HG03135 (cell line): ENCODE results near the gene PEX11A.
"Not testable (repeated sequence)": the region's sequence is repeated elsewhere in the genome, so short reads cannot be mapped to it uniquely, and the experiment has no call there.

Experiments used
- ATAC-seq: cut with Tn5 transposase; IDR thresholded peaks from one replicate; pipeline ENCODE4 v1.9.1; 2021; ENCODE audit warnings: mild to moderate bottlenecking, moderate library complexity; ENCODE audit not compliant: unreplicated experiment

The PEX11A gene, protein sequence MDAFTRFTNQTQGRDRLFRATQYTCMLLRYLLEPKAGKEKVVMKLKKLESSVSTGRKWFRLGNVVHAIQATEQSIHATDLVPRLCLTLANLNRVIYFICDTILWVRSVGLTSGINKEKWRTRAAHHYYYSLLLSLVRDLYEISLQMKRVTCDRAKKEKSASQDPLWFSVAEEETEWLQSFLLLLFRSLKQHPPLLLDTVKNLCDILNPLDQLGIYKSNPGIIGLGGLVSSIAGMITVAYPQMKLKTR

DNA sequence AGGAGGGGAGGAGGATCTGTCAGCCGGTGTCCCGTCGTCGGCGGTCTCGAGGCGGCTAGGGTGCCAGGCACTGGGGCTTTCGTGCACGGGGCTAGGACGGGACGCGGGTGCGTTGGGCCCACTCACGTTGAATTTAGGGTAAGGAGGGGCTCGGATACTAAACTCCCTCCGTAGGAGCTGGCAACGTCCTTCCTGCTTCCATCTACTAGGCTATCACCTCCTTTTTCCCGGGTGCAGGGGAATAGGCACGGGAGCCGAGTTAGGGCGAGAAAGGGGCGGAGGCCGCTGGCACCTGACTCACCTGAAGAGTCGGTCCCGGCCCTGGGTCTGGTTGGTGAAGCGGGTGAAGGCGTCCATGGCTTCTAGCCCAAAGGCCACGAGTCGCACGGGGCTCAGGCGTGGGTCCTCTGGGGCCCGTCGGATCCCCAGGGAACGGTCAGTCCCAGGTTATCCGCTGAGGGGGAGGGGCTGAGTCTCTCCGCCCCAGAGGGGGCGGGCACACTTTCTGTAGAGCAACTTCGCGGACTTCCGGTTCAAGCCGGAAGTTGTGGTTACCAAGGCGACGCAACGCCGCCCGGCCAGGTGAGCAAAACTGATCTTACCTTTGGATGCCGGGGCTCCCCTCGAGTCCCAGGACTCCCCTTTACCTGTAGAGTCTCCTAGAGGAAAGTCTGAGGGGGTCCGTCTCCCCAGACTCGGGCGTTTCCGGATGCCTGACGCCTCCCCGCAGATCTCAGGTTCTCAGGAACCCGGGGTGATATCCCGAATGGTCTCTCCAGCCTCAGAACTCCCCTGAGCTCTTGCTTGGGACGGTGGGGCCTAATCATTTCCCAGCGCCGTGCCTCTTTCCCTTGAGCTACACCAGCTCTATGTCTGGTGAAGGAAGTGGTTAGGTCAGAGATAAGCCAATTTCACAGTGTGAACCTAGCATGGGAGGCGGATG lies at the start of gene PEX11A, which contains the start of gene WDR93:
Gene PEX11A (minus strand): TSS at position 479 of the 943 bp plus-strand sequence. CDS start 122 bp downstream, at position 357.
Gene WDR93 (plus strand): TSS at position 536 of the 943 bp plus-strand sequence. CDS start 10,936 bp downstream, outside the sequence.
- ATAC-seq, result peak; percentile 94

GRCh38 chr15:89740137-89740536 lies 49.6 kb upstream of the PEX11A start:
- no peak for ATAC-seq

DNA sequence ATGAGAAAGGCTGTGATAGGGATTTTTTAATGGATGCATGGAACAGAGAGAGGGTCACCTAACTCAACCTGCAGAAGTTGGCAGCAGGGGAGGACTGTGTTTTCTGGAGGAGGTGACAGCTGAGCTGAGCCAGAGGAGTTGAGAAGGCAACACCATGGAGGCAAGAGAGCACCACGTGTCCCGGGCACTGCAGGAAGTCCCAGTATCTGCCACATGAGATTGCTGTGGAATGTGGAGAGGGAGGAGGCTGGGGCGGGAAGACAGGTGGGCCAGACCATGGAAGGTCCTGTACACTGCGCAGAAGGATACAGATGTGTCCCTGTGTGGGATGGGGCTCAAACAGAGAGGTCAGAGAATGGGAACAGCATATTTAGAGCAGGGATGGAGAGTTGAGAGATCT lies 45.2 kb upstream of the PEX11A start:
- ATAC-seq, result no peak

GRCh38 chr15:89732451-89733172 lies 42.1 kb upstream of the PEX11A start:
- ATAC-seq, result no peak

- ATAC-seq, result no peak
Observed at GRCh38 chr15:89731275-89731674, 40.7 kb upstream of the PEX11A start.

DNA sequence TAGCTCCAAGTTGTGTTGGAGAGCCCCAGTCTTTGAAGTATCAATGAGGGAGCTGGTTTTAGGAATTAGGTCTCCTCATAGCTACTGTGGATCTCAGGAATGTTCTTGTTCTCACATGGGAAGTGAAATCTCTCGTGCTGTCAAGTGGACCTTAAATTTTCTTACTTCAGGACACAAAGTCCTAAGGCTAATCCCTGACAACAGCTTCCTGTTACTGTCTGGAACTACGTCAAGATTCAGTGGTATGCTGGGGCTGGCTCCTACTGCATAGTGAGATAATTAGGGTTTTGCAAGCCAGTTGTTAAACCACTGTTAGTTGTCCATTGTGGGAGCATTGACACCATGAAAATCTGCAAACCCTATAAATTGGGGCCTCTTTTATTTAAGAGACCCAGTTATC lies 37.7 kb upstream of the PEX11A start:
- ATAC-seq, result no peak

- ATAC-seq, result no peak
Observed at GRCh38 chr15:89725064-89725463, 34.5 kb upstream of the PEX11A start.

GRCh38 chr15:89724621-89725020 lies 34.1 kb upstream of the PEX11A start:
- no peak for ATAC-seq

DNA sequence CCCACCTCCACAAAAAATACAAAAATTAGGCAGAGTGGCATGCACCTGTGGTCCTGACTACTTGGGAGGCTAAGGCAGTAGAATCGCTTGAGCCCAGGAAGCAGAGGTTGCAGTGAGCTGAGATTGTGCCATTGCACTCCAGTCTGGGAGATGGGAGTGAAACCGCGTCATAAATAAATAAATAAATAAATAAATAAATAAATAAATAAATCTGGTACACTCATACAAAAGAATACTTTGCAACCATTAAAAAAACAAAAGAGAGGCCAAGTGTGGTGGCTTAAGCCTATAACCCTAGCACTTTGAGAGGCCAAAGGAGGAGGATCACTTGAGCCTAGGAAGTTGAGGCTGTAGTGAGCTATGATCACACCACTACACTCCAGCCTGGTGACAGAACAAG lies 32.5 kb upstream of the PEX11A start:
- no peak for ATAC-seq

- no peak for ATAC-seq
Observed at GRCh38 chr15:89714775-89715174, 24.2 kb upstream of the PEX11A start.

DNA sequence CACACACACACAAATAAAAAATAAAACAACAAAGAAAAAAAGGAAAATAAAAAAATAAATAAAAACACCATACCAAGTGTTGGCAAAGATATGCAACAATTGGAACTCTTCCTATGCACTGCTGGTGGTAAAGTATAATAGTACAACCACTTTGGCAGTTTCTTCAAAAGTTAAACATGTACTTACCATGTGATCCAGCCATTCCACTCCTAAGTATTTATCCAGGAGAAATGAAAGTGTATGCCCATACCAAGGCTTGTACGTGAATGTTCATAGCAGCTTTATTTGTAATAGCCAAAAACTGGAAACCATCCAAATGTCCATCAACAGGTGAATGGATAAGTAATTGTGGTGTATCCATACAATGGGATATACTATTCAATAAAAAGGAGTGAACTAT lies 17.0 kb upstream of the PEX11A start:
- no peak for ATAC-seq

- no peak for ATAC-seq
Observed at GRCh38 chr15:89704411-89704810, 13.9 kb upstream of the PEX11A start.

DNA sequence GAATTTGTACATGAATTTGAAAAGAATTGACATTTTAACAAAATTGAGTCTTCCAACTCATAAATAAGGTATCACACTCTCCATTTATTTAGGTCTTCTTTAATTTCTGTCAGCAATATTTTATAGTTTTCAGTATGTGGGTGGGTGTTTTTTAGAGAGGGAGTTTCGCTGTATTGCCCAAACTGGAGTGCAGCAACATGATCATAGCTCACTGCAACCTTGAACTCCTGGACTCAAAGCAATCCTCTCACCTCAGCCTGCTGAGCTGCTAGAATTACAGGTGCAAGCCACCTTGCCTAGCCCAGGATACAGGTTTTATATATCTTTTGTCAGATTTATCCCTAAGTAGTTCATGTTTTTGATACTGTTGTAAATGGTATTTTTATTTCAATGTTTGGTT lies 4.6 kb upstream of the PEX11A start:
- no peak for ATAC-seq

DNA sequence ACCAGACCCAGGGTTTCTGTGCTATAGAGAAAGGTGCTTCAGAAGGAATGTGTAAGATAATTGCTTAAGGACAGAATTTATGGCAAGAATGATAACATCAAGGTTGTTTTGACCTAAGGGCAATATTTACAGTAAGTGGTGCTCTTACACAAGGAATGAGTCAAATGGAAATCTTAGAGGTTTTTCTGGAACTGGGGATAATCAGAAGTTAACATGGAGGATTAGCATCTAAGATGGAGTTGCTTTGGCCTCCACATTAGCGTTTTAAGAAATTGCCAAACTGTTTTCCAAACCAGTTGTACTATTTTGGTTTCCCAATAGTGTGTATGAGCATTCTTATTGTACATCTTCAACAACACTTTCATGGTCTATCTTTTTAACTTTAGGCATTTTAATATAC lies 3.1 kb upstream of the PEX11A start:
- ATAC-seq, result no peak

- ATAC-seq, result no peak
Observed at GRCh38 chr15:89693091-89693490, 2.5 kb upstream of the PEX11A start.

GRCh38 chr15:89689930-89690275 lies 651 bp downstream of the PEX11A start:
- ATAC-seq, result not testable (repeated sequence)

- ATAC-seq, result no peak
Observed at GRCh38 chr15:89686522-89686921, 4.0 kb downstream of the PEX11A start.

GRCh38 chr15:89685995-89686394 lies 4.6 kb downstream of the PEX11A start:
- ATAC-seq, result no peak

GRCh38 chr15:89681146-89681545 lies 9.4 kb downstream of the PEX11A start:
- ATAC-seq, result no peak

DNA sequence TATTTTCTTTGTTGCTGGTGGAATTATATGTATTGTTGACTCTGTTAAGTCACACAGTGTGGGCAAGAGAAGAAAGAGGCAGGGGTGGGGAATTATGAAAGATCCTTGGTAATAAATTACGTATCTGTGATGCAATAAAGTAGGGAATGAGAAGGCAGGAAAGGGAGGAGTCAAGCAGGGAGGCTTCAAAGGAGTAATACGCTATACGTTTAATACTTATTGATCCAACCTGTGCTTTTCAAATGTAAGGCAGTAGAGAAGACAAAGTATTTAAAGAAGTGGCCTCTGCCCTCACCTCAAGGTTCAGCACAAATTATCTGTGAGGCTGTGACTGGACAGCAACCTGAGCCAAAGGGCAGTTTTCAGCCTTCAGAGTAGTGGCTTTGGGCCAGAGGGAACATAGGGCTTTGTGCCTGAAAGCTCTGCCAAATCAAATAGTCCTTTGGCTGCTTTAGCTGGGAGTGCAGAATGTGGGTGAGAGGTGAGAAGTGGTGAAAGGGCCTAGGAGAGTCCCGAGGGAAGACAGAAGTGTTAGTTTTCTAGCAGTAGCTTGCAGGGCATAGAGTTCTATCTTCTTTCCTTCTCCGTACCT lies 10.2 kb downstream of the PEX11A start:
- ATAC-seq, result no peak

GRCh38 chr15:89679212-89679611 lies 11.3 kb downstream of the PEX11A start, which contains the start of gene PLIN1:
Gene PLIN1 (minus strand): TSS chr15:89679367. CDS start chr15:89677489, 1,878 bp downstream.
- ATAC-seq, result no peak
